Activated gamma-delta T cell (primary cell): ENCODE measurements around the gene HSP90AA1.
"Not testable (repeated sequence)": the region's sequence is repeated elsewhere in the genome, so short reads cannot be mapped to it uniquely, and the experiment has no call there.

Experiments
- DNase-seq: peaks from one replicate; lab custom pipeline; 2025; lab: John Stamatoyannopoulos, UW

The HSP90AA1 gene

DNA sequence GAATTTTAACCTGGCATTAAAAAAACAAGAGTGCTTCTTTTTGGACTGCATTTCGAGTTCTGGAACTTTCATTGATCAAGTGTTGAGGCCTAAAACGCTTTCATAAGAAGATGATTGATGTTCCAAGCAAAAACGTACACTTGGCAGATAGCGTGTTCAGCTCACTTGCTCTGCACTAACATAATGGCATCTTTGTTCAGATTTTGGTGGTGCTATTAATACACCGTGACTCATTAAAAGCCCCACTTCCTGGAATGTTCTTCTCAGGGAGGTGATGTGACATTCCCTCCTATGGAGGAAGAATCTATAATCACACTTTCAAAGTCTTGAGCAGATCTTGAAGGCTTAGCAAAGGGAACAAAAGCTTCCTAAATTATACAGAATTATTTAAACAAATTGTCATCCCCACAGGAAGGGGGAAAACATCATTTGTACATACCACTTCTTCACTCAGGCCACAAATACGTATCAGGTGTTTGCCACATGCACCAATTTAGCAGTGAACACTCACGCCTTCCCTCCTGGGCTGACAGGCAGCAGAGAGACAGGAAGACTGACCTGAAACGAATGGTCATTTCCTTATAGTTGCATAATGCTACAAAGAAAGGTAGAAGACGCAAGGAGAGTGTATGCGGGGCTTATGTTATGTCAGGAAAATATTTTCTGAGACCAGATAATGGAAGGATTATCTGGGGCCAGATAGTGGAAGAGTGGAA is 15.4 kb downstream of the HSP90AA1 start:
- DNase-seq, result no peak

DNA sequence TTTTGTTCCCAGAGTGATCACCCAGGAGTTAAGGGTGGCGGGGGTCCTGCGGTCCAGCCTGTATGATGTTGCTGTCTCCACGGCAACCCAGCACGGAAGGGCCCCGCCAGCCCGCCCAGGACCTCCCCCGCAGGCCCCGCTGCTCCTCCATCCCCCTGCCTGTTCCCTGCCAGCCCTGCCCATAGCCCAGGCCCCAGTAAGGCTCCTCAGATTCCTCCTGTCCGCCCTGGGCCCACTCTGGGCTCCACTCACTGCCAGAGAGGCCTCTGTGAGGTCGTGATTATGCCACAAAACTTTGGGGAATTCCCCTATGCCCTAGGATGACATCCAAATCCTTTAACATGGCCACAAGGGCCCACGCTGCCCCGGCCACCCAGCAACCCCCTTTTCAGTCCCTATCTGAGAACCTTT is 20.8 kb downstream of the HSP90AA1 start:
- no peak for DNase-seq

GRCh38 chr14:102064590-102064989 is 22.3 kb downstream of the HSP90AA1 start:
- not testable (repeated sequence) for DNase-seq

- DNase-seq, result no peak
Observed at GRCh38 chr14:102063808-102064429, 22.9 kb downstream of the HSP90AA1 start.

DNA sequence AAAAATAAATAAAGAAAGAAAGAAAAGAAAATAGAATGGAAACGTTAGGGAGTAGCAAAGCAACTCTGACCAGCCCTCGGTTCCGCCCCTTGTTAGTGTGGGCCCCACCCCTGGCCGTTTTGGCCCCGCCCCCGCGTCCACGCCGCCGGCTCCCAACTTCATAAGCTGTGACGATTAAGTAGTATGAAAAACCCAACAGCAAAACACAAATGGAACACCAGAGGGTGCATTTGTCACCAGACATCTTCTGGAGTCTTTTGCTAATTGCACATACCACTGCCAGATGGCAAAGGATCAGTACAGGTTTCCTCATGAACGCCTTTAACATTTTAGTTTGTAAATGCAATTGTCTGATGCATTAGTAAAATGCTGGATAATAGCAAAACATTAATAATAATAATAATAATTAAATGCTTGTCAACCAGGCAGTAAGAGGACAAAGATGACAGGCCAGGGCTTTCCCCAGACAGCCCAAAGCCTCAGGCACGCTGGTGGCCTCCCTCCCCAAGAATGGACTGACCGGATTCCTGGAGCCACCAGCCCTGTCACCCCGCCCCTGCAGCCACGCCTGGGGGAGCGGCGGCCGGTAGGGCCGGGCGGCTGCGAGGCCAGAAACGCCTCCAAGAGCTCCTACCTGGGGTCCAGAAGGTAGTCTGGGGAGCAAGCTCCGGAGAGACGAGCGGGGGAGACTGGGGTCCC is 23.6 kb downstream of the HSP90AA1 start:
- peak; percentile 51 for DNase-seq

DNA sequence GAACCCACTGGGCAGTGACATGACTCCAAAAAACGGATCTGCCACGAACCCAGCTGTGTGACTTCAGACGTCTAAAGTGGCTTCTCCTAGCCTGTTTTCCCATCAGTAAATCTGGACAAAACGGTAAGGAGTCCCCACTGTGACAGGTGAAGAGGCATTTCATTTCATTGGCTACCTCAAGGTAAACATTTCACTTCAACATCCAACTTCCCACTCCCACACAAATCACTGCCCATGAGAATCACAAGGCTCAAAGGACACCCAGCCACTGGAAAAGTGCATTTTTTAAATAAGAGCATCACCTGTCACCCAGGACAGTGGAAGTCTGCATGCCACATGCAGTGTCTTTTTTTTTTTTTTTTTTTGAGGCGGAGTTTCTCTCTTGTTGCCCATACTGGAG is 27.9 kb downstream of the HSP90AA1 start:
- no peak for DNase-seq

- no peak for DNase-seq
Observed at GRCh38 chr14:102058146-102058545, 28.7 kb downstream of the HSP90AA1 start.

DNA sequence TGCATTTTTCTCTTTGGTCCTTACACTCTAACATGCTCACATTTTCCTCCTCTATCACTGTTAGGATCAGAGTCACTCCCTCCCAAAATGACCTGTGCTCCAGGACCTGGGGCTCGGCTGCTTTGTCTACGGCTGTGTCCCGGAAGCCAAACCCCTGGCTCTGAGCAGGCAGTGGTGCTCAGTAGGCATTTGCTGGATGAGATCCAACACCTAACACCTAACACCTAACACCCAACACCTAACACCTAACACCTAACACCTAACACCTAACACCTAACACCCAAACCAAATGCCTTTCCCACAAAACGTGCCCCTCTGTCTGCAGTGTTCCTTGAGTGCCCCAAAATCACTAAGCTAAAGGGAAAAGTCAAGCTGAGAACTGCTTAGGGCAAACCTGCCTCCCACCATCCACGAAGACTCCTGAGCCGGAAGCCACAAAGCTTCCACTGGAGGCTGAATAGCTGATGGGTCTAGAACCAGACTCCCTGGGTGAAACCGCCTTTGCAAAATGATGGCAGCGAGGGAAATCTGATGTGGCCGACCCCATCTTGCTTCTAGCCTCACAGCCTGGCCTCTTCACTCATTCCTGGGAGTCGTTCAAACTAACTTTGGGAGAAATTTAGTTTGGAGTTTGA is 29.2 kb downstream of the HSP90AA1 start:
- DNase-seq, result no peak

- no peak for DNase-seq
Observed at GRCh38 chr14:102056694-102057442, 30.0 kb downstream of the HSP90AA1 start.

DNA sequence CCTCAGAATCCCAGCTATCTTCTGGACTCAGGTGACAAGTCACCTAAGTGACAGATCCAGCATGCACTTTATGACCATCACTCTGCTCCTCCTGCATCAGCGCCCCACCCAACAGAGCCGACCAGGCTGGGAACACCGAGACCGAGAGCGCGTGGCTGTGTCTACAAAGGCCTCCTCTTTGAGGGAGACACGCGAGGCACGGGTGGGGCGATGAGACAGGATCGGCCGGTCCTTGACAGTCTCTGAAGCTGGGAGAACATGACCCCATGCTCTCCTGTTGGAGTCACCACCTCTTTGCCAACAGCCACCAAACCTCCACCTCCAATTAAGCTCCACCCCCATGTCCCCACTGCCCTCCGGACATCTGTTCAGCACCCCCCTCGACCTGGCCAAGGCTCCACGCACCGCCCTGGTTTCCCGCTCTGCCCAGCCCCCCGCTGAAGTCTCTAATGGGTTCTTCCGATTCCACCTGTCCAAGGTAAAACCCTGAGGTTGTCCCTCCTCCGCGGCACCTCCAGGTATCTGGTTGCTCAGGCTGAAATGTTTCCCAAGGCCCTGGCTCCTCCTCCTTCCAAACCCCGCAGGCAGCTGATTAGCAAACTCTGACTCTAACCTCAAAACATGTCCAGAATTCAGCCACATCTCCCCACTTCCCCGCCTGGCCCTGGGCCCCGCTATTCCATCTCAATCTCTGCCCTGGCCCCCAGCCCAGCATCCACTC is 31.5 kb downstream of the HSP90AA1 start:
- no peak for DNase-seq

DNA sequence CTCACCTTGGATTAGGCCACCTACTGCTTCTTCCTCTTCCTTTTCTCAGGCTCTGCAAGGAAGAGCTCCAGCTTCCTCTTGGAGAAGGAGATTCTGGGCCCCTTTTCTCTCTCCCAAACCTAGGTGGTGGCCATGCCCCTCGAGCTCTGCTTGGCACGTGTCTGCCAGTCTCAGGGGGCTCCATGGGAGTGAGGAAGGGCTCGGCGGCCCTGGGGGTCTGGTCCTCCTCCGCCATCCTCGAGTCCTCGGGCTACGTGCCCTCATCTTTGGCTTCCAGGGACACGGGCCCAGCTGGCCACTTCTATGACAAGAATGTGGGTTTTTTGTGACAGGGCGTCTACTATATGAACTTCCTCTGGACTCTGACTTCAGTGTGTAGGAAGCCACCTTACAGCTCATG is 34.3 kb downstream of the HSP90AA1 start:
- no peak for DNase-seq

GRCh38 chr14:102050625-102051024 is 36.2 kb downstream of the HSP90AA1 start:
- no peak for DNase-seq

DNA sequence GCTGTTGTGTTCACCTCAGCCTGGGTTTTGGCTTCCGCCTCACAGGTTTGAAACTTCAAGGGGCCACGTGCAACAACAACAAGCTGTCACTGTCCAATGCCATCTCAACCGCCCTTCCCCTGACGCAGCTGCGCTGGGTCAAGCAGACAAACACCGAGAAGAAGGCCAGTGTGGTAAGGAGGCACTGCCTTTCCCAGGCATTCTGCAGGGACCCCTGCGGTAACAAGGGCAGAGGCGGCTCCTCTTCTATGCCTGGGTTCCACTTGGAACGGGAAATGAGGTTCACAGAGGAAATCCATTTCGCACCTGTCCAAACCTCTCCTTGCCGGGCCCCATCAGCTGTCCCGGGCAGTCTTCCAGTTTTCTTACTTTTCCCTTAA is 36.8 kb downstream of the HSP90AA1 start:
- DNase-seq, result no peak

GRCh38 chr14:102049258-102050025 is 37.4 kb downstream of the HSP90AA1 start:
- DNase-seq, result no peak

GRCh38 chr14:102047808-102048540 is 38.9 kb downstream of the HSP90AA1 start:
- no peak for DNase-seq

- no peak for DNase-seq
Observed at GRCh38 chr14:102046337-102047278, 40.2 kb downstream of the HSP90AA1 start.

DNA sequence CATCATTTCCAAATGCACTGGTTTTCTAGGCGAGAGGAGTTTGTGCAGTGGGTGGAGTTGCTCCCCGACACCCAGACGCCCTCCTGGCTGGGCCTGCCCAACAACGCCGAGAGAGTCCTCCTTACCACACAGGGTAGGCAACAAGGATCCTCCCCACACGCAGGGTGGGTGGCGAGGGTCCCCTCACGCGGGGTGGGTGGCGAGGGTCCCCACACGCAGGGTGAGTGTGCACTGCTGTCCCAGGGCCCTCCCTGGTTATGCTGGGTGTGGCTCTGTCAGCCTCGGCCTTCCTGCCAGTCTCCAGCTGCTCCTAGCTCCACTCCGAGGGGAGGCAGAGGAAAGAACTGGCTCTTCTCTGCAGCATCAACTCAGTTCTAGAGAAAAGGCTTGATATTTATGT is 42.3 kb downstream of the HSP90AA1 start:
- DNase-seq, result no peak

- DNase-seq, result no peak
Observed at GRCh38 chr14:102043251-102044025, 43.4 kb downstream of the HSP90AA1 start.
